Fibroblast of lung (primary cell): ENCODE measurements around the gene MXRA8. TPM values are rescaled to one million over a fixed set of nuclear protein-coding genes. Genes with fewer than 3 reads are reported as not detected.
A peak's percentile ranks its signal among the peaks of the same experiment; 100 is the strongest.

Experiments used
- DNase-seq, 2 donors: peaks; one replicate each; pipeline versions ENCODE4 v3.0.0 to v3.0.0-alpha.2; 2010; ENCODE audit warnings: low read depth in 2 of 2
- H2AFZ ChIP-seq: 2 replicates; pipeline ENCODE4 v1.5.1; 2012; ENCODE audit warnings: low read length, control low read depth, inconsistent platforms
- H3K27ac ChIP-seq: 2 replicates; pipeline ENCODE4 v1.5.1; 2011; ENCODE audit warnings: low read length, control low read depth; ENCODE audit not compliant: insufficient read depth
- H3K27me3 ChIP-seq: 2 replicates; pipeline ENCODE4 v1.5.1; 2011; ENCODE audit warnings: mild to moderate bottlenecking, low read length; ENCODE audit not compliant: control insufficient read depth, insufficient read depth
- H3K36me3 ChIP-seq: 2 replicates; pipeline ENCODE4 v1.5.1; 2011; ENCODE audit warnings: low read length; ENCODE audit not compliant: control insufficient read depth, insufficient read depth
- H3K4me1 ChIP-seq: 2 replicates; pipeline ENCODE4 v1.5.1; 2011; ENCODE audit warnings: low read length; ENCODE audit not compliant: control insufficient read depth, insufficient read depth; ENCODE audit errors: extremely low read depth
- H3K4me2 ChIP-seq: 2 replicates; pipeline ENCODE4 v1.5.1; 2011; ENCODE audit warnings: low read length, control low read depth; ENCODE audit not compliant: insufficient read depth; ENCODE audit errors: extremely low read depth
- H3K4me3 ChIP-seq, 4 experiments: fragments of 200-600 bp in 1 of 4; sonication (generic) in 1 of 4; replicated peaks in 1 of 4; 2 replicates each; pipeline ENCODE4 v1.5.1; 2011 to 2016; ENCODE audit warnings: low read length in 4 of 4, low read depth in 3 of 4, mild to moderate bottlenecking in 3 of 4, control low read depth in 2 of 4, inconsistent platforms in 1 of 4, mixed read lengths in 1 of 4; ENCODE audit not compliant: insufficient read depth in 1 of 4; ENCODE audit errors: control extremely low read depth in 1 of 4
- H3K79me2 ChIP-seq: 2 replicates; pipeline ENCODE4 v1.5.1; 2012; ENCODE audit warnings: mild to moderate bottlenecking, low read length, inconsistent platforms; ENCODE audit not compliant: control insufficient read depth, insufficient read depth
- H3K9ac ChIP-seq: 2 replicates; pipeline ENCODE4 v1.5.1; 2011; ENCODE audit warnings: mild to moderate bottlenecking, low read length, control low read depth; ENCODE audit not compliant: insufficient read depth
- H3K9me3 ChIP-seq: 2 replicates; pipeline ENCODE4 v1.5.1; 2012; ENCODE audit warnings: low read depth, low read length; ENCODE audit not compliant: control insufficient read depth, insufficient read depth
- H4K20me1 ChIP-seq: 2 replicates; pipeline ENCODE4 v1.5.1; 2011; ENCODE audit warnings: low read length; ENCODE audit not compliant: control insufficient read depth, insufficient read depth; ENCODE audit errors: extremely low read depth
- EZH2 ChIP-seq: IDR thresholded peaks from 2 replicates; pipeline ENCODE4 v1.5.1; 2012; ENCODE audit warnings: low read length, control low read depth, mild to moderate bottlenecking; ENCODE audit errors: missing control alignments
- polyA plus RNA-seq, 2 donors: library from polyadenylated mRNA; depleted of rRNA in 1 of 2; stranded (reverse) in 1 of 2; unstranded in 1 of 2; fragments of >200 nt; gene quantifications; 2 replicates each; pipeline ENCODE4 v1.2.1, GENCODE V29; 2011 to 2012; ENCODE audit warnings: missing spikeins in 1 of 2
- total RNA-seq: library from RNA; depleted of rRNA; stranded (reverse); fragments of >200 nt; gene quantifications from 2 replicates; pipeline ENCODE4 v1.2.1, GENCODE V29; 2014
- TF ChIP-seq, protein P1 (sequence below), 2 donors: IDR thresholded peaks in 1 of 2; conservative IDR thresholded peaks in 1 of 2; 1 replicate in 1 of 2; 2 replicates in 1 of 2; pipeline ENCODE4 v1.5.1; 2011 to 2012; ENCODE audit warnings: low read length in 2 of 2, control low read depth in 1 of 2, inconsistent platforms in 1 of 2, low read depth in 1 of 2, mild to moderate bottlenecking in 1 of 2

MXRA8 gene
- total and polyA plus RNA-seq, 2 donors (not counting 1 experiment from before 2014, with no cell fraction given): 205 to 397 TPM

DNA sequence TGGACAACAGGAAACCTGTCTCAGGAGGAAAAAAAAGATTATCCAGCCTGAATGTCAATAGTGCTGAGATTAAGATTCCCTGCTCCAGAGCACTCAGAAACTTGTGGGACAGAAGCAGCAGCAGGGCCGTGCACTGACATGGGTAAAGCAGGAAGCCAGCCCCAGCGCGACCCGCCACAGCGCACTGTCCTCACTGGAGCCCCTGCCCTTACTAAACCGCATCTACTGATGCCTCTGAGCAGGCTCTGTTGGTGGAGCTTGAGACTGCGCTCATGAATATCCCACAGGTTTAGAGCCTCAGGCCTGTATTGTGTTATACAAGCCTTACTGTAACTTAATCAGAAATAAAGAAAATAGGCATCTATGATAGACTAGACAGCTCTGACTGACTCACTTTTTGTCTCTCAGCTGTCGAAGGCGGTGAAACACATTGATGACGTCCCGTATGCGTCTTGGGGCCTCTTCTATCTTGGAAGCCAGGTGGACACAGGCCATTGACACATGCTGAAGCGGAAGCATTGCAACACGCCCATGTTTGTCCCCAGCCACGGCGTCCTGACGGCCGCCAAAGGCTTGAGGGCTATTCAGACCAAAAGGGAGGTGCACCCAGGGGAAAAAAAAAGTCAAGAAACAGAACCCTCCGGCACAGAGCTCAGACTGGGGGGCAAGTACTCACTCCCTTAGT lies 39.6 kb upstream of the MXRA8 start:
- TF ChIP-seq EZH2: no peak
- TF ChIP-seq, protein P1, sequence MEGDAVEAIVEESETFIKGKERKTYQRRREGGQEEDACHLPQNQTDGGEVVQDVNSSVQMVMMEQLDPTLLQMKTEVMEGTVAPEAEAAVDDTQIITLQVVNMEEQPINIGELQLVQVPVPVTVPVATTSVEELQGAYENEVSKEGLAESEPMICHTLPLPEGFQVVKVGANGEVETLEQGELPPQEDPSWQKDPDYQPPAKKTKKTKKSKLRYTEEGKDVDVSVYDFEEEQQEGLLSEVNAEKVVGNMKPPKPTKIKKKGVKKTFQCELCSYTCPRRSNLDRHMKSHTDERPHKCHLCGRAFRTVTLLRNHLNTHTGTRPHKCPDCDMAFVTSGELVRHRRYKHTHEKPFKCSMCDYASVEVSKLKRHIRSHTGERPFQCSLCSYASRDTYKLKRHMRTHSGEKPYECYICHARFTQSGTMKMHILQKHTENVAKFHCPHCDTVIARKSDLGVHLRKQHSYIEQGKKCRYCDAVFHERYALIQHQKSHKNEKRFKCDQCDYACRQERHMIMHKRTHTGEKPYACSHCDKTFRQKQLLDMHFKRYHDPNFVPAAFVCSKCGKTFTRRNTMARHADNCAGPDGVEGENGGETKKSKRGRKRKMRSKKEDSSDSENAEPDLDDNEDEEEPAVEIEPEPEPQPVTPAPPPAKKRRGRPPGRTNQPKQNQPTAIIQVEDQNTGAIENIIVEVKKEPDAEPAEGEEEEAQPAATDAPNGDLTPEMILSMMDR (conservative IDR thresholded peaks at IDR 0.05 in 1 of 2, IDR thresholded peaks at IDR 0.05 in 1 of 2; ENCODE audit: low read depth in 1 of 2, low read length in 2 of 2): no peak
- H3K9ac ChIP-seq: peak overlapping the region; percentile 92
- H3K4me3 ChIP-seq: peak overlapping the region; percentile 53 to 99 (median 94)
- peaks cover 37% of the 10 kb centered on the region for H3K36me3 ChIP-seq
- no peaks in the 10 kb centered on the region for H3K27me3 ChIP-seq
- H4K20me1 ChIP-seq: no peaks in the 10 kb centered on the region
- no peak overlapping the region for H2AFZ ChIP-seq
- H3K27ac ChIP-seq: peak overlapping the region; percentile 85
- no peaks in the 10 kb centered on the region for H3K9me3 ChIP-seq
- peak; percentile 26 to 36 for DNase-seq
- peaks cover 18% of the 10 kb centered on the region for H3K4me1 ChIP-seq
- peaks cover 59% of the 10 kb centered on the region for H3K79me2 ChIP-seq
- peak overlapping the region; percentile 93 for H3K4me2 ChIP-seq

DNA sequence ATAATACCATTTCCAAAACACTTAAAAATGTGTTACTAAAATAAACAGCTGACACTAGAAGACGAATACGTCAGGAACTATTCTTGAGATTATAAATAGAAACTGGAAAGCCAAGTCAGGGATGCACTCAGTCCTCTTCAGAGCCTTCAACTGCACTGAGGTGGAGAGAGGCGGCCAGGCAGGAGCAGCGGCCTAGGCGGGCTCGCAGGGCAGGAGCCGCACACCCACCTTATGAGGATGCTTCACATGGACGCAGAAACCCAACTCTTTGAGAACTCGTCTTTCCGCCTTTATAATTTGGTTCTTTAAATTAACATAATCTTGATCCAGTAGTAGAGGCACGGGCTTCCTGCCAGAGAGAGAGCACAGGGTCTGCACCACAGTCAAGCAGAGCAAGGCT lies 36.8 kb upstream of the MXRA8 start:
- H3K79me2 ChIP-seq: peaks cover 44% of the 10 kb centered on the region
- peaks cover 38% of the 10 kb centered on the region for H3K36me3 ChIP-seq
- H3K4me2 ChIP-seq: no peak overlapping the region
- H3K27ac ChIP-seq: no peak overlapping the region
- H3K4me3 ChIP-seq: no peak overlapping the region
- no peaks in the 10 kb centered on the region for H3K27me3 ChIP-seq
- no peaks in the 10 kb centered on the region for H3K9me3 ChIP-seq
- no peak for DNase-seq
- peaks cover 9% of the 10 kb centered on the region for H3K4me1 ChIP-seq
- no peak for TF ChIP-seq EZH2
- TF ChIP-seq, protein P1 (conservative IDR thresholded peaks at IDR 0.05 in 1 of 2, IDR thresholded peaks at IDR 0.05 in 1 of 2; ENCODE audit: low read depth in 1 of 2, low read length in 2 of 2): no peak
- H3K9ac ChIP-seq: no peak overlapping the region
- no peak overlapping the region for H2AFZ ChIP-seq
- H4K20me1 ChIP-seq: no peaks in the 10 kb centered on the region

DNA sequence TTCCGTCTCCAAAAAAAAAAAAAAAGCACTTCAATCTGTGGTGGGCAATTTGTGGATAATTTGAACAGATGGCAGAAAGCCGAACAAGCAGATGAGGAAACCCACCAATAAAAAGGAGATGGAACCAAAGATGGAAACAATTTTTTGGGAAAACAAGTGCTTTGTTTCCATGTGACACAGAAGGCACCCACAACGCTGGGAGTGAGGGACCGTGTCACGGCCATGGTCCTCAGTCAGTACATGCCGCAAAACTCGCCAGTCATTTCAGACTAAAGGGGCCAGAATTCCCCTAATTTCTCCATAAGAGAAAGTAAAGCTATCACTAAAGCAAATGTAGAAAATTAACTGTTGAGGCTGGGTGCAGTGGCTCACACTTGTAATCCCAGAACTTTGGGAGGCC lies 35.8 kb upstream of the MXRA8 start:
- H4K20me1 ChIP-seq: no peaks in the 10 kb centered on the region

More for the DNA sequence above, 35.8 kb upstream of the MXRA8 start:
- H3K4me2 ChIP-seq: no peak overlapping the region
- H2AFZ ChIP-seq: no peak overlapping the region
- no peak overlapping the region for H3K27ac ChIP-seq
- H3K4me3 ChIP-seq: no peak overlapping the region
- no peaks in the 10 kb centered on the region for H3K27me3 ChIP-seq
- TF ChIP-seq, protein P1 (conservative IDR thresholded peaks at IDR 0.05 in 1 of 2, IDR thresholded peaks at IDR 0.05 in 1 of 2; ENCODE audit: low read depth in 1 of 2, low read length in 2 of 2): no peak
- TF ChIP-seq EZH2: no peak
- no peaks in the 10 kb centered on the region for H3K9me3 ChIP-seq
- H3K4me1 ChIP-seq: peaks cover 7% of the 10 kb centered on the region
- no peak for DNase-seq
- no peak overlapping the region for H3K9ac ChIP-seq
- H3K36me3 ChIP-seq: peaks cover 43% of the 10 kb centered on the region
- H3K79me2 ChIP-seq: peaks cover 36% of the 10 kb centered on the region
